Fibroblast of lung (primary cell): Measurements from ENCODE around the gene BTBD9. TPM values are rescaled to one million over a fixed set of nuclear protein-coding genes. Genes with fewer than 3 reads are reported as not detected.

Experiments used
- DNase-seq, 2 donors: peaks; one replicate each; pipeline versions ENCODE4 v3.0.0 to v3.0.0-alpha.2; 2010; ENCODE audit warnings: low read depth in 2 of 2
- H2AFZ ChIP-seq: 2 replicates; pipeline ENCODE4 v1.5.1; 2012; ENCODE audit warnings: low read length, control low read depth, inconsistent platforms
- H3K27ac ChIP-seq: 2 replicates; pipeline ENCODE4 v1.5.1; 2011; ENCODE audit warnings: low read length, control low read depth; ENCODE audit not compliant: insufficient read depth
- H3K27me3 ChIP-seq: 2 replicates; pipeline ENCODE4 v1.5.1; 2011; ENCODE audit warnings: mild to moderate bottlenecking, low read length; ENCODE audit not compliant: control insufficient read depth, insufficient read depth
- H3K36me3 ChIP-seq: 2 replicates; pipeline ENCODE4 v1.5.1; 2011; ENCODE audit warnings: low read length; ENCODE audit not compliant: control insufficient read depth, insufficient read depth
- H3K4me1 ChIP-seq: 2 replicates; pipeline ENCODE4 v1.5.1; 2011; ENCODE audit warnings: low read length; ENCODE audit not compliant: control insufficient read depth, insufficient read depth; ENCODE audit errors: extremely low read depth
- H3K4me2 ChIP-seq: 2 replicates; pipeline ENCODE4 v1.5.1; 2011; ENCODE audit warnings: low read length, control low read depth; ENCODE audit not compliant: insufficient read depth; ENCODE audit errors: extremely low read depth
- H3K4me3 ChIP-seq, 4 experiments: fragments of 200-600 bp in 1 of 4; sonication (generic) in 1 of 4; replicated peaks in 1 of 4; 2 replicates each; pipeline ENCODE4 v1.5.1; 2011 to 2016; ENCODE audit warnings: low read length in 4 of 4, low read depth in 3 of 4, mild to moderate bottlenecking in 3 of 4, control low read depth in 2 of 4, inconsistent platforms in 1 of 4, mixed read lengths in 1 of 4; ENCODE audit not compliant: insufficient read depth in 1 of 4; ENCODE audit errors: control extremely low read depth in 1 of 4
- H3K79me2 ChIP-seq: 2 replicates; pipeline ENCODE4 v1.5.1; 2012; ENCODE audit warnings: mild to moderate bottlenecking, low read length, inconsistent platforms; ENCODE audit not compliant: control insufficient read depth, insufficient read depth
- H3K9ac ChIP-seq: 2 replicates; pipeline ENCODE4 v1.5.1; 2011; ENCODE audit warnings: mild to moderate bottlenecking, low read length, control low read depth; ENCODE audit not compliant: insufficient read depth
- H3K9me3 ChIP-seq: 2 replicates; pipeline ENCODE4 v1.5.1; 2012; ENCODE audit warnings: low read depth, low read length; ENCODE audit not compliant: control insufficient read depth, insufficient read depth
- H4K20me1 ChIP-seq: 2 replicates; pipeline ENCODE4 v1.5.1; 2011; ENCODE audit warnings: low read length; ENCODE audit not compliant: control insufficient read depth, insufficient read depth; ENCODE audit errors: extremely low read depth
- CTCF ChIP-seq, 2 donors: IDR thresholded peaks in 1 of 2; conservative IDR thresholded peaks in 1 of 2; 1 replicate in 1 of 2; 2 replicates in 1 of 2; pipeline ENCODE4 v1.5.1; 2011 to 2012; ENCODE audit warnings: low read length in 2 of 2, control low read depth in 1 of 2, inconsistent platforms in 1 of 2, low read depth in 1 of 2, mild to moderate bottlenecking in 1 of 2
- EZH2 ChIP-seq: IDR thresholded peaks from 2 replicates; pipeline ENCODE4 v1.5.1; 2012; ENCODE audit warnings: low read length, control low read depth, mild to moderate bottlenecking; ENCODE audit errors: missing control alignments
- polyA plus RNA-seq, 2 donors: library from polyadenylated mRNA; depleted of rRNA in 1 of 2; stranded (reverse) in 1 of 2; unstranded in 1 of 2; fragments of >200 nt; gene quantifications; 2 replicates each; pipeline ENCODE4 v1.2.1, GENCODE V29; 2011 to 2012; ENCODE audit warnings: missing spikeins in 1 of 2
- total RNA-seq: library from RNA; depleted of rRNA; stranded (reverse); fragments of >200 nt; gene quantifications from 2 replicates; pipeline ENCODE4 v1.2.1, GENCODE V29; 2014

Gene BTBD9
- total and polyA plus RNA-seq, 2 donors (not counting 1 experiment from before 2014, with no cell fraction given), result 7.7 to 13.4 TPM

GRCh38 chr6:38168126-38168525 is 471.6 kb downstream of the BTBD9 start:
- DNase-seq, result no peak
- Histone ChIP-seq H3K9ac (no peak overlapping the region), H3K4me1 (no peaks in the 10 kb centered on the region), H3K27ac (no peak overlapping the region), H2AFZ (no peak overlapping the region), H3K4me2 (no peak overlapping the region), H4K20me1 (no peaks in the 10 kb centered on the region), H3K36me3 (no peaks in the 10 kb centered on the region), H3K4me3 (no peak overlapping the region), H3K27me3 (no peaks in the 10 kb centered on the region), H3K9me3 (no peaks in the 10 kb centered on the region), H3K79me2 (no peaks in the 10 kb centered on the region)
- TF ChIP-seq CTCF (conservative IDR thresholded peaks at IDR 0.05 in 1 of 2, IDR thresholded peaks at IDR 0.05 in 1 of 2; ENCODE audit: low read depth in 1 of 2, low read length in 2 of 2) (no peak), EZH2 (no peak)

- no peak overlapping the region for H3K27ac ChIP-seq
- no peaks in the 10 kb centered on the region for H4K20me1 ChIP-seq
- no peak overlapping the region for H3K9ac ChIP-seq
- TF ChIP-seq CTCF (conservative IDR thresholded peaks at IDR 0.05 in 1 of 2, IDR thresholded peaks at IDR 0.05 in 1 of 2; ENCODE audit: low read depth in 1 of 2, low read length in 2 of 2) (no peak), EZH2 (no peak)
- H3K79me2 ChIP-seq, result no peaks in the 10 kb centered on the region
- no peak overlapping the region for H2AFZ ChIP-seq
- H3K4me2 ChIP-seq, result no peak overlapping the region
- H3K9me3 ChIP-seq, result no peaks in the 10 kb centered on the region
- DNase-seq, result no peak
- H3K4me3 ChIP-seq, result no peak overlapping the region
- H3K36me3 ChIP-seq, result no peaks in the 10 kb centered on the region
- H3K27me3 ChIP-seq, result no peaks in the 10 kb centered on the region
- no peaks in the 10 kb centered on the region for H3K4me1 ChIP-seq
Measured at GRCh38 chr6:38167598-38167997, 472.1 kb downstream of the BTBD9 start.

DNA sequence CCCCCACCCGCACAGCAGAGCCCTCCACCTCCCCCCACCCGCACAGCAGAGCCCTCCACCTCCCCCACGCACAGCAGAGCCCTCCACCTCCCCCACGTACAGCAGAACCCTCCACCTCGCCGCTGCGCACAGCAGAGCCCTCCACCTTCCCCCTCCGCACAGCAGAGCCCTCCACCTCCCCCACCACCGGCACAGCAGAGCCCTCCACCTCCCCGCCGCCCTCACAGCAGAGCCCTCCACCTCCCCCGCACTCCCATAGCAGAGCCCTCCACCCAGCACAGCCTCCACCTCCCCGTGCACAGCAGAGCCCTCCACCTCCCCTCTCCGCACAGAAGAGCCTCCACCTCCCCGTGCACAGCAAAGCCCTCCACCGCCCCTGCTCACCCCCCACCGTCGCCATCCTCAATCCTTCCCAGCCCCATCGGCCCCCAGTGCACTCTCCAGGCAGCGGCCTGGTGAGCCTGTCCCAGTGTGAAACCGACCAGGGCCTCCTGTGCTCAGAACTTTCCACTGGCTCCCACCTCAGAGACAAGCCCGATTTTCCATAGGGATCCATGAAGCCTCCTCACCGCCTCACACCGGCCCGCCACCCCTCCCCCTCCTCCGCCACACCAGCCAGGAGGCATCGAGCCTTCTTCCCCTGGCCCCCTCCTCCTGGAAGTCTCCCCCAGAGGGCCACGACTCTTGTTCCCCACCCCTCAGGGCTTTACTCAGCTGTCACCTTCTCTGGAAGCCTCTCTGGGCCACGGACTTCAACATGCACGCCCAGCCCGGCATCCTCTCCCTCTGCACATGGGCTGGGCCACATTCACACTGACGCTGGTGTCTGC is 473.1 kb downstream of the BTBD9 start:
- Histone ChIP-seq H2AFZ (no peak overlapping the region), H3K9me3 (no peaks in the 10 kb centered on the region), H3K9ac (no peak overlapping the region), H3K27ac (no peak overlapping the region), H3K27me3 (no peaks in the 10 kb centered on the region), H3K79me2 (no peaks in the 10 kb centered on the region), H4K20me1 (no peaks in the 10 kb centered on the region), H3K4me2 (no peak overlapping the region), H3K4me1 (no peaks in the 10 kb centered on the region), H3K4me3 (no peak overlapping the region), H3K36me3 (no peaks in the 10 kb centered on the region)
- TF ChIP-seq EZH2 (no peak), CTCF (conservative IDR thresholded peaks at IDR 0.05 in 1 of 2, IDR thresholded peaks at IDR 0.05 in 1 of 2; ENCODE audit: low read depth in 1 of 2, low read length in 2 of 2) (no peak)
- DNase-seq, result no peak
